HG03575 (cell line): ENCODE data around the gene SMIM41.

ENCODE experiments used
- ATAC-seq: cut with Tn5 transposase; IDR thresholded peaks from one replicate; pipeline ENCODE4 v1.9.1; 2021; ENCODE audit not compliant: unreplicated experiment, insufficient number of reproducible peaks, low FRiP score; ENCODE audit errors: extremely low read depth

The SMIM41 gene

GRCh38 chr12:52079576-52080402 is at the start of gene SMIM41:
Gene SMIM41, plus strand, starts transcription at chr12:52079704. Its CDS starts 76 bp downstream, at chr12:52079780.
- ATAC-seq, result no peak

GRCh38 chr12:52032446-52032803 is 47.1 kb upstream of the SMIM41 start:
- ATAC-seq, result no peak

- ATAC-seq, result peak; percentile 53
Observed at GRCh38 chr12:52032804-52033445, 46.6 kb upstream of the SMIM41 start.

GRCh38 chr12:52033446-52034140 is 45.9 kb upstream of the SMIM41 start:
- ATAC-seq, result no peak

- ATAC-seq, result no peak
Observed at GRCh38 chr12:52035190-52035589, 44.3 kb upstream of the SMIM41 start.

- no peak for ATAC-seq
Observed at GRCh38 chr12:52035926-52036325, 43.6 kb upstream of the SMIM41 start.

- ATAC-seq, result no peak
Observed at GRCh38 chr12:52036587-52037171, 42.8 kb upstream of the SMIM41 start.

GRCh38 chr12:52037248-52037861 is 42.1 kb upstream of the SMIM41 start:
- no peak for ATAC-seq

- ATAC-seq, result no peak
Observed at GRCh38 chr12:52038447-52038846, 41.1 kb upstream of the SMIM41 start.

GRCh38 chr12:52041035-52041434 is 38.5 kb upstream of the SMIM41 start:
- ATAC-seq, result no peak

- no peak for ATAC-seq
Observed at GRCh38 chr12:52041695-52042123, 37.8 kb upstream of the SMIM41 start.

GRCh38 chr12:52042706-52043385 is 36.7 kb upstream of the SMIM41 start:
- no peak for ATAC-seq

- no peak for ATAC-seq
Observed at GRCh38 chr12:52043386-52044212, 35.9 kb upstream of the SMIM41 start.

- ATAC-seq, result no peak
Observed at GRCh38 chr12:52044292-52044983, 35.1 kb upstream of the SMIM41 start.

- no peak for ATAC-seq
Observed at GRCh38 chr12:52045794-52046199, 33.7 kb upstream of the SMIM41 start.

GRCh38 chr12:52046859-52047258 is 32.6 kb upstream of the SMIM41 start:
- ATAC-seq, result no peak

- no peak for ATAC-seq
Observed at GRCh38 chr12:52049286-52049685, 30.2 kb upstream of the SMIM41 start.
